HG02623 (cell line): ENCODE results near the gene EDN2.

ENCODE experiments used
- ATAC-seq: cut with Tn5 transposase; IDR thresholded peaks from one replicate; pipeline ENCODE4 v1.9.1; 2021; ENCODE audit warnings: moderate library complexity; ENCODE audit not compliant: unreplicated experiment

EDN2 gene

GRCh38 chr1:41484402-41485241 lies at the start of gene EDN2:
Gene EDN2 (minus strand): TSS chr1:41484683. CDS start chr1:41484601, 82 bp downstream.
- no peak for ATAC-seq

DNA sequence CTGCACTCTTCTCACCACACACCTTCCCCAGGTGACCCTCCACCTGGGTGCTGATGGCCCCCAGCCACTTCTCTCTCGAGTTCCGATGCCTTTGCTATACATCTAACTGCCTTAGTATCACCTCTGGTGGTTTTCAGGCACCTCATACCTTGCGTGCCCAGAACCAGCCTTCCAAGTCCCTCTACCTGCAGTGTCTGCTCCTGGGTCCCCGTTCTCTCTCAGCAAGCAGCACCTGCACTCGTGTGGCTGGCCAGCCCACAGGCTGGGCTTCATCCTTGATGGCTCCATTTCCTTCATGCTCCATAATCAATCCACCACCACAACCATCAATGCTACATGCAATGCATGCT lies 49.2 kb upstream of the EDN2 start:
- no peak for ATAC-seq

- ATAC-seq = no peak
Observed at GRCh38 chr1:41533016-41533730, 48.7 kb upstream of the EDN2 start.

DNA sequence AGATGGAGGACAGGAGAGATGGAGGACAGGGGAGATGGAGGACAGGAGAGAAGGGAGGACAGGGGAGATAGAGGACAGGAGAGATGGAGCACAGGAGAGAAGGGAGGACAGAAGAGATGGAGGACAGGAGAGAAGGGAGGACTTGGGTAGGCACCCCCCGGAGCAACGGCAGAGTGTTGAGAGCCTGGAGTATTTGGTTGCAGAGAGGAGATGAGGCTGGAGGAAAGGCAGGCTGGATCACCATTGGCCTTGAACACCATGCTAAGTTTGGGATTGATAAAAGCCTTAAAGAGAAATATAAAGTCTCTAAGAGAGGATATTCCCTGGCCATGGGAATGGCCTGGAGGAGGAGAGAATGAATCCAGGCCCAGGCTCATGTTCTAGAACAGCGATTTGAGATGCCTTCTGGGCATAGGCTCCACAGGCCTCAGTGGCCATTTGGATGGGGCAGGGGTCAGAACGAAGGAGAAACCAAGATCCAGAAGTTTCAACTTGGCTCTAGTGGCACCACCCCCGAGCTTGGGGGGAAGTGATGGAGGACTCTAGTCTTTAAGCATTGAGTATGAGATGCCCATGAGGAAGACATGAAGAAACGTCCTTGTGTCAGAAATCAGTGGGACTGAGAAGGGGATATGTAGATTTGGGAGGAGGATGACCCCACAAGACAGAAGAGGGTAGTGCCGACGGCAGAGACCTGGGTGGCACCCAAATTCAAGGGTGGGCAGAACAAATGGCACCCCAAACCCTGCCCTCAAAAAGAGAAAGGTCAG lies 47.9 kb upstream of the EDN2 start:
- ATAC-seq = no peak

DNA sequence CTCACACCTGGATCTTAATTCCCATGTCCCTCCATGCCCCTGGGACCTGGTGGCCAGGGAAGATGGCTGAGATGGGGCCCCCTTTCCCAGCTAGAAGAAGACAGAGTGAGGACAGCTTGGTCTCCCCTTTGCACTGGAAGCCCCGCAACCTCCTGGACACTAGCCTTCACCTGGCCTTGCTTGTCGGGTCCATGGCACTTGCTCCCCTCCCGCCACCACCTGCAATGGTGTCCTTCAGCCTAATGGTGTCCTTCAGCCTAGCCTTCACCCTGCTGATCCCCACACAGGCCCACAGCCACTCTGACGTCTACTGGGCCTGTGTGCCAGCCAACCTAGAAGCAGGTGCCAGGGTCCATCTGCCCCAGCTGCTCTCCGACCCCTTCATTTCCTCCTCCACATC lies 45.9 kb upstream of the EDN2 start:
- ATAC-seq = no peak

GRCh38 chr1:41529621-41530395 lies 45.3 kb upstream of the EDN2 start:
- no peak for ATAC-seq

DNA sequence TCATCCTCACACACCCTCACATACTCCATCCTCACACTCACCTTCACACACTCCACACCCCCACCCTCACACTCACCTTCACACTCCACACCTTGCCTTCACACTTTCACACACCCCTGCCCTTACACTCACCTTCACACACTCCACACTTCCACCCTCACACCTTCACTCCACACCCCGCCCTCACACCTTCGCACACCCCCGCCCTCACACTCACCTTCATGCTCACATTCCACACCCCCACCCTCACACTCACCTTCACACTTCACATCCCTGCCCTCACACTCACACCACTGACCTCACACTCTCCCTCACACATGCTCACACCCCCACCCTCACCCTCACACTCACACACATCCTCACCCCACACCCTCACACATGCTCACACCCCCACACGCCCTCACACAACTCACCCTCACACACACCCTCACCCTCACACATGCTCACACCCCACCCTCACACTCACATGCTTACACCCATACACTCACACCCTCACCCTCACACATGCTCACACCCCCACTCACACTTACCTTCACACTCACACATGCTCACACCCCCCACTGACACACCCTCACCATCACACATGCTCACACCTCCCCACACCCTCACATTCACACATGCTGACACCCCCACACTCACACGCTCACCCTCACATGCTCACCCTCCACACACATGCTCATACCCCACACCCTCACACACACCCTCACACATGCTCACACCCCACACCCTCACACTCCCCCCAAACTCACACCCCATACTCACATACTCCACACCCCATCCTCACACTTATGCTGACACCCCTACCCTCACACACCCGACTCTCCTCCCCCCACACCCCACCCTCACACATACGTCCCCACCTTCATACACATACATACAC lies 44.5 kb upstream of the EDN2 start:
- ATAC-seq = no peak

- no peak for ATAC-seq
Observed at GRCh38 chr1:41528106-41528505, 43.6 kb upstream of the EDN2 start.

- no peak for ATAC-seq
Observed at GRCh38 chr1:41526956-41527561, 42.6 kb upstream of the EDN2 start.

DNA sequence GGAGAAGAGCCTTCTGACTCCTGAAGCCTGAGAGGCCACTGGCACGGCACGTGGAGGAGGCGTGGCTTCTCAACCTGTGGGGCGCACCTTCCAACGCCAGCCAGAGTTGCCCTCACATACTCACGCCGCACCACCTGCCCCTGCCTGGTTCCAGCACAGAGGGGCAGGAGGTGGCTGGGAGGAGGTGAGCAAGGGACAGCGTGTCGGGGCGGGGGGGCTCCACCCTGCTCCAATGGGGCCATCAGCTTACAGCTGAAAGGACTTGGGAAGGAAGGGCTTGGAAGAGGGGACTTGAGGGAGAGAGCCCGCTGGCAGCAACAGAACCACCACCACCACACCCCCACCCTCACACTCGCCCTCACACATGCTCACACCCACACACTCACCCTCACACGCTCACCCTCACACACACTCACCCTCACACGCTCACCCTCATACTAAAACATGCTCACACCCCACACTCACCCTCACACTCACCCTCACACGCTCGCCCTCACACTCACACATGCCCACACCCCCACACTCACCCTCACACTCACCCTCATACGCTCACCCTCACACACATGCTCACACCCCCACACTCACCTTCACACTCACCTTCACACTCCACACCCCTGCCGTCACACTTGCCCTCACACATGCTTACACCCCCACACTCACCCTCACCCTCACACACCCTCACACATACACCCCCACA lies 41.6 kb upstream of the EDN2 start:
- no peak for ATAC-seq

DNA sequence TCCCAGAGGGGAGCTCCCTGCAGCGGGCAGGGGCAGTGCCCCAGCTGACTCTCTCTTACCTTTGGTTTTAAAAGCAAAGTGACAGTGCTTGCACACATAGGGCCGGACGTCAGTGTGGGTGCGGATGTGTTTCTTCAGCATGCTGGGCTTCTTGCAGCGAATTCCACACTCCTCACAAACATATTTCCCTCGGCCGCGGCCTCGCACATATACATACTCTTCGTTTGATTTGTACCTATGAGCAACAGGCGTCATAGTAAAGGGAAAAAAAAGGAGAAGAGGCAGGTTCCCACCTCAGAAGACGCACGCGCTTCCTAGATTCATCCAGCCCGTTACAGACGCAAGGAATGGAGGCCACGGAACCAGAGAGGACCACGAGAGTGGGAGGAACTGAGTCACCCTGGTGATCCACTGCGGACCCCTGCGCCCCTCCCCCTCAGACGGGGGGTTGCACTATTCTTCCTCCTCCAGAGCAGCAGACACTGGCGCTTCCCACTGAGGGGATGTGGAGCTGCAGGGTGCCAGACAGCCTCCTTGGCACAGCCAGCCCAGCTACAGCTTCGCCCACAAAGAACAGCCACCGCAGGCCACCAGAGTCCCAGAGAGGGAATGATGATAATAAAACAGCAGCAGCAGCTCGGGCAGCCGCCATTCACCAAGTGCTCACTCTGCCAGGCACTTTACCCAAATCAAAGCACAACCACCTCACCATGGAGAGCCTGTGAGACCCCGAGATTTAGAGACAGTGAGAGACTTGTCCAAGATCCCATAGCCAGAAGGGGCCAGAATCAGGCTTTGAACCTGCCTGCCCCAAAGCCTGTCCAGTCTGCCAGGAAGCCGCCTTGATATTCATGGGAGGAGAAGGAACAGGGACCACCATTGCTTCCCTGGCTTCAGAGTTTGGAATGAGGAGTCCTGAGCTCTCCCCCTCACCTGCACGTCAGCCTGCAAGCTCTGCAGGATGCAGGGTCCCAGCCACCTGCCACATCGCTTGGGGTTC lies 40.5 kb upstream of the EDN2 start:
- ATAC-seq = no peak

DNA sequence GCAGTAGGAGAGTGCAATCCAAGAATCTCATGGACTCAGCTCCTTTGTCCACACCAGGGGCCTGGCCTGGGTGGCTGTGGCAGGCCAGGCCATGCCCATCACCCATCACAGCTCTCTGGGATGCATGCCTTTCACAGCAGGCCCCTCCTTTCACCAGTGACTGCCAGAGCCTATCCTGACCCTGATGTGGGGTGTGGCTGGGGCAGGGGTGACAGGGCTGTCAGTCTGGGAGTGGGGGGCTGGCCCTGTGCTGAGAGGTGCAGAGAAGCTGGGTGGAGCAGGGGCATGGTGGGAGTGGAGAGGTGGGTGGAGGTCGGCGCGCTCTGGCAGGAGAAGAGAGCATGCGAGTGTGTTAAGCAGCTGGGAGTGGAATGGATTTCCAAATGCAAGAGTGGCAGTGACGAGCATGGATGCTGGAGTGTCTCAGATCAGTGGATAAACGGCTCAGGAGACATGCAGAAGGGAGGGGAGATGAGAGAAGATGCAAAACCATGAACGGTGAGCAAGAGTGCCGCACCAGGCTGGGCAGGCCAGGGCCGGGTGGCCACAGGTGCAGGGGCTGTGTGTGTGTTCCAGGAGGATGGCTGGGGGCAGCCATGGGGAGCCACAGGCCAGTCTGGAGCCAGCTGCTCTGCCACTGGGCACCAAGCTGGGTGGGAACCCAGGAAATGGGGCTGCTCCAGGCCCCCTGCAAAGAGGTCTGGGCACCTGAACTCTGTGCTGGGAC lies 39.6 kb upstream of the EDN2 start:
- ATAC-seq = no peak

- ATAC-seq = no peak
Observed at GRCh38 chr1:41523071-41523470, 38.6 kb upstream of the EDN2 start.

- no peak for ATAC-seq
Observed at GRCh38 chr1:41521766-41522165, 37.3 kb upstream of the EDN2 start.

DNA sequence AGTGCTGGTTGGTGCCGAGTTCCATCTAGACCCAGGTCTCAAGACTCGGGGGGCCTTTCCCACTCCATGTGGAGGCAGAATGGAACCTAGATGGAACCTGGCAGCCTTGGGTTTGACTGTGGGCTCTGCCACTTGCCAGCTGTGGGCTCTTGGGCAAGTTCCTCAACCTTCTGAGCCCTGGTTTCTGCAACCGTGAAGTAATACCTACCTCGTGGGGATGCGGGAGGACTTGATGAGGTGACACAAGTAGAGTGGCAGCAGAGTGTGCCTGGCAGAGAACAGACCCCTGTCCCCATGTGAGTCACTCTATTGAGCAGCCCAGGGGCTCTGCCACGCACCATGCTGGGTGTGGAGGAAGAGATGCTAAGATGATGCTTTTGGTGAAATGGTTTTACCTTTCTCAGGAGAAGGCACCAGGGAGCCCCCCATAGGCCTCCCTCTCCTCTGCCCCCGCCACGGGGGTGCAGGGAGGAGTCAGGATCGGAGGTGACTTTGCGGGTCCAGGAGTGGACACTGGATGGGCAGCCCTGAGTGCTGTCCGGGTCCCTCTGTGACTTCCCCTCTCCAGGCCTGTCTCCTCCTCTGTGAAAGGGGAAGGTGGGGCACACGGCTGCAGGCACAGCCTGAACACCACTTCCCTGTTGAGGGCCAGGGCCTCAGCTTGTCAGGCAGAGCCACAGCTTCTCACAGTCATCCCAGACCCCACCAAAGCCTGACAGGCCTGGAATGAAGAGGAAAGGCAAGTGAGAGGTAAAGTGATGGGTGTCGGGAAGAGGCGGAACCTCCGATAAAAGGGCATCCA lies 36.7 kb upstream of the EDN2 start:
- no peak for ATAC-seq

GRCh38 chr1:41519667-41520066 lies 35.2 kb upstream of the EDN2 start:
- ATAC-seq = no peak
